Activated CD4-positive, alpha-beta T cell treated with anti-CD3 and anti-CD28 coated beads, Interleukin-2, amount 10 ng/mL, durations not matched to agents 24 days and 14 days (primary cell): ENCODE data around the gene PPP2R2C. TPM values are rescaled to one million over a fixed set of nuclear protein-coding genes. Genes with fewer than 3 reads are reported as not detected.

ENCODE experiments used
- DNase-seq: peaks from one replicate; pipeline ENCODE4 v3.0.0; 2022
- H3K27ac Mint-ChIP-seq: one replicate; pipeline ENCODE4 v1.8.0; 2022; ENCODE audit warnings: mild to moderate bottlenecking, mixed read lengths
- H3K27me3 Mint-ChIP-seq: one replicate; pipeline ENCODE4 v1.8.0; 2022; ENCODE audit warnings: mixed read lengths
- H3K36me3 Mint-ChIP-seq: one replicate; pipeline ENCODE4 v1.8.0; 2022; ENCODE audit warnings: low read depth, mild to moderate bottlenecking, mixed read lengths
- H3K4me1 Mint-ChIP-seq: one replicate; pipeline ENCODE4 v1.8.0; 2021; ENCODE audit warnings: mixed read lengths
- H3K4me3 Mint-ChIP-seq: one replicate; pipeline ENCODE4 v1.8.0; 2022; ENCODE audit warnings: mild to moderate bottlenecking, moderate library complexity, mixed read lengths
- H3K9me3 Mint-ChIP-seq: one replicate; pipeline ENCODE4 v1.8.0; 2021; ENCODE audit warnings: mixed read lengths
- intact Hi-C: fragments of 100-400 bp; cut with micrococcal nuclease; formaldehyde crosslinking; loops from one replicate; pipeline ENCODE4 v1.15.1; 2023
- total RNA-seq: library from RNA; stranded (reverse); gene quantifications from 2 replicates; pipeline ENCODE4 v1.2.3, GENCODE V29; 2022

The PPP2R2C gene
- total RNA-seq, 1 donor from 2014 or later: not detected

- peaks cover 20% of the 10 kb centered on the region for H3K27me3 Mint-ChIP-seq
- no peak overlapping the region for H3K4me3 Mint-ChIP-seq
- no peak overlapping the region for H3K27ac Mint-ChIP-seq
- no peaks in the 10 kb centered on the region for H3K9me3 Mint-ChIP-seq
- DNase-seq: no peak
- H3K4me1 Mint-ChIP-seq: no peaks in the 10 kb centered on the region
- no peaks in the 10 kb centered on the region for H3K36me3 Mint-ChIP-seq
- intact Hi-C loops: no loop called here
Observed at GRCh38 chr4:6343939-6344408, 128.4 kb downstream of the PPP2R2C start.

GRCh38 chr4:6342530-6343293 lies 129.7 kb downstream of the PPP2R2C start:
- Mint-ChIP-seq H3K27ac (no peak overlapping the region), H3K9me3 (no peaks in the 10 kb centered on the region)

GRCh38 chr4:6341696-6342095 lies 130.7 kb downstream of the PPP2R2C start:
- Mint-ChIP-seq H3K4me1 (peaks cover 11% of the 10 kb centered on the region), H3K9me3 (no peaks in the 10 kb centered on the region), H3K27ac (no peak overlapping the region), H3K27me3 (peaks cover 38% of the 10 kb centered on the region), H3K4me3 (no peak overlapping the region), H3K36me3 (no peaks in the 10 kb centered on the region)
- intact Hi-C loops: no loop called here
- DNase-seq: no peak

More at GRCh38 chr4:6342530-6343293, 129.7 kb downstream of the PPP2R2C start:
- Mint-ChIP-seq H3K27me3 (peaks cover 31% of the 10 kb centered on the region), H3K4me1 (peaks cover 10% of the 10 kb centered on the region), H3K4me3 (no peak overlapping the region), H3K36me3 (no peaks in the 10 kb centered on the region)
- no peak for DNase-seq
- intact Hi-C loops: no loop called here

- H3K9me3 Mint-ChIP-seq: no peaks in the 10 kb centered on the region
- intact Hi-C loops: no loop called here
- no peak for DNase-seq
- H3K36me3 Mint-ChIP-seq: no peaks in the 10 kb centered on the region
- H3K27me3 Mint-ChIP-seq: peaks cover 37% of the 10 kb centered on the region
- H3K4me1 Mint-ChIP-seq: peaks cover 11% of the 10 kb centered on the region
- H3K4me3 Mint-ChIP-seq: no peak overlapping the region
- no peak overlapping the region for H3K27ac Mint-ChIP-seq
Observed at GRCh38 chr4:6340446-6341015, 131.9 kb downstream of the PPP2R2C start.

- H3K4me3 Mint-ChIP-seq: no peak overlapping the region
- DNase-seq: no peak
- H3K27ac Mint-ChIP-seq: no peak overlapping the region
- H3K27me3 Mint-ChIP-seq: peaks cover 39% of the 10 kb centered on the region
- no peaks in the 10 kb centered on the region for H3K36me3 Mint-ChIP-seq
- intact Hi-C loops: no loop called here
- H3K4me1 Mint-ChIP-seq: peaks cover 11% of the 10 kb centered on the region
- H3K9me3 Mint-ChIP-seq: no peaks in the 10 kb centered on the region
Observed at GRCh38 chr4:6339818-6340445, 132.5 kb downstream of the PPP2R2C start.

- intact Hi-C loops: no loop called here
- H3K36me3 Mint-ChIP-seq: no peaks in the 10 kb centered on the region
- H3K9me3 Mint-ChIP-seq: peaks cover 4% of the 10 kb centered on the region
- H3K27me3 Mint-ChIP-seq: peaks cover 39% of the 10 kb centered on the region
- DNase-seq: no peak
- H3K27ac Mint-ChIP-seq: no peak overlapping the region
- no peak overlapping the region for H3K4me3 Mint-ChIP-seq
- peaks cover 11% of the 10 kb centered on the region for H3K4me1 Mint-ChIP-seq
Observed at GRCh38 chr4:6338951-6339817, 133.2 kb downstream of the PPP2R2C start.

- no peak overlapping the region for H3K27ac Mint-ChIP-seq
- peak; percentile 76 for DNase-seq
- peaks cover 39% of the 10 kb centered on the region for H3K27me3 Mint-ChIP-seq
- no peaks in the 10 kb centered on the region for H3K36me3 Mint-ChIP-seq
- peak overlapping the region; percentile 44 for H3K4me3 Mint-ChIP-seq
- H3K4me1 Mint-ChIP-seq: peaks cover 11% of the 10 kb centered on the region
- intact Hi-C loops: no loop called here
- H3K9me3 Mint-ChIP-seq: peaks cover 5% of the 10 kb centered on the region
Observed at GRCh38 chr4:6338175-6338950, 134.1 kb downstream of the PPP2R2C start.

GRCh38 chr4:6337331-6337935 lies 135.0 kb downstream of the PPP2R2C start:
- Mint-ChIP-seq H3K36me3 (no peaks in the 10 kb centered on the region), H3K27ac (no peak overlapping the region), H3K4me3 (no peak overlapping the region), H3K4me1 (peaks cover 11% of the 10 kb centered on the region), H3K9me3 (peaks cover 5% of the 10 kb centered on the region), H3K27me3 (peaks cover 36% of the 10 kb centered on the region)
- intact Hi-C loops: no loop called here
- no peak for DNase-seq

- Mint-ChIP-seq H3K4me3 (no peak overlapping the region), H3K27ac (no peak overlapping the region), H3K36me3 (no peaks in the 10 kb centered on the region), H3K9me3 (peaks cover 5% of the 10 kb centered on the region), H3K4me1 (peaks cover 11% of the 10 kb centered on the region), H3K27me3 (peaks cover 31% of the 10 kb centered on the region)
- intact Hi-C loops: no loop called here
- no peak for DNase-seq
Observed at GRCh38 chr4:6336166-6336565, 136.2 kb downstream of the PPP2R2C start.

- Mint-ChIP-seq H3K4me1 (peaks cover 11% of the 10 kb centered on the region), H3K27ac (no peak overlapping the region), H3K27me3 (peaks cover 25% of the 10 kb centered on the region), H3K9me3 (peaks cover 5% of the 10 kb centered on the region), H3K4me3 (no peak overlapping the region), H3K36me3 (no peaks in the 10 kb centered on the region)
- intact Hi-C loops: no loop called here
- DNase-seq: no peak
Observed at GRCh38 chr4:6335040-6335590, 137.3 kb downstream of the PPP2R2C start.

- no peak for DNase-seq
- H3K4me3 Mint-ChIP-seq: no peak overlapping the region
- H3K27me3 Mint-ChIP-seq: peaks cover 23% of the 10 kb centered on the region
- no peak overlapping the region for H3K27ac Mint-ChIP-seq
- peaks cover 11% of the 10 kb centered on the region for H3K4me1 Mint-ChIP-seq
- H3K9me3 Mint-ChIP-seq: peaks cover 5% of the 10 kb centered on the region
- no peaks in the 10 kb centered on the region for H3K36me3 Mint-ChIP-seq
- intact Hi-C loops: no loop called here
Observed at GRCh38 chr4:6334203-6334887, 138.1 kb downstream of the PPP2R2C start.
